ENCODE measurements around the gene ZCCHC24. TPM values are rescaled to one million over a fixed set of nuclear protein-coding genes. Genes with fewer than 3 reads are reported as not detected.

Gene ZCCHC24
- total and polyA plus RNA-seq, 4 donors: 7.8 to 23.9 (median 14.8) TPM

GRCh38 chr10:79451046-79451699, 5.7 kb upstream of the ZCCHC24 start:
- no peak for DNase-seq (ENCODE audit: low spot score)
- Histone ChIP-seq H3K27me3 (ENCODE audit: control insufficient read depth in 4 of 4, insufficient read depth in 4 of 4, low read length in 3 of 4) (no peaks in the 10 kb centered on the region), H3K27ac (ENCODE audit: low read depth in 1 of 2, low read length in 2 of 2) (no peak overlapping the region), H3K4me1 (ENCODE audit: control insufficient read depth in 4 of 4, insufficient read depth in 4 of 4, low read length in 3 of 4) (peaks cover 0 to 9% (median 3%) of the 10 kb centered on the region in 4 donors), H3K9me3 (ENCODE audit: control insufficient read depth in 4 of 4, low read length in 3 of 4) (no peaks in the 10 kb centered on the region), H3K9ac (ENCODE audit: low read depth in 1 of 2, low read length in 2 of 2) (no peak overlapping the region), H3K4me3 (ENCODE audit: low read depth in 1 of 3, low read length in 3 of 3) (no peak overlapping the region), H3K36me3 (ENCODE audit: control insufficient read depth in 4 of 4, insufficient read depth in 3 of 4, low read depth in 1 of 4, low read length in 3 of 4) (no peaks in the 10 kb centered on the region)
- TF ChIP-seq MAX (IDR thresholded peaks at IDR 0.05): no peak
- TF ChIP-seq GABPA (IDR thresholded peaks at IDR 0.05 in 1 of 2, conservative IDR thresholded peaks at IDR 0.05 in 1 of 2): no peak
- TF ChIP-seq REST (IDR thresholded peaks at IDR 0.05): no peak
- no peak for TF ChIP-seq FOXA2 (IDR thresholded peaks at IDR 0.05)
- no peak for TF ChIP-seq YY1 (IDR thresholded peaks at IDR 0.05)
- 95% methylated on average over 14 of the region's 14 CpGs for WGBS

GRCh38 chr10:79449181-79450146, 4.0 kb upstream of the ZCCHC24 start:
- H3K4me1 ChIP-seq (ENCODE audit: control insufficient read depth in 4 of 4, insufficient read depth in 4 of 4, low read length in 3 of 4): peaks cover 1 to 6% (median 4%) of the 10 kb centered on the region in 4 donors
- WGBS: 91% methylated on average over 5 of the region's 5 CpGs
- H3K4me3 ChIP-seq (ENCODE audit: low read depth in 1 of 3, low read length in 3 of 3): no peak overlapping the region
- no peak for DNase-seq (ENCODE audit: low spot score)
- H3K27me3 ChIP-seq (ENCODE audit: control insufficient read depth in 4 of 4, insufficient read depth in 4 of 4, low read length in 3 of 4): no peaks in the 10 kb centered on the region
- no peak overlapping the region for H3K9ac ChIP-seq (ENCODE audit: low read depth in 1 of 2, low read length in 2 of 2)
- no peak for TF ChIP-seq SP1 (IDR thresholded peaks at IDR 0.05)
- TF ChIP-seq HNF4G (IDR thresholded peaks at IDR 0.05): no peak
- no peak for TF ChIP-seq MAX (IDR thresholded peaks at IDR 0.05)
- no peak for TF ChIP-seq EGR1 (IDR thresholded peaks at IDR 0.05; ENCODE audit: low read depth in 2 of 2)
- no peak for TF ChIP-seq ZBTB33 (IDR thresholded peaks at IDR 0.05)
- TF ChIP-seq CTCF (IDR thresholded peaks at IDR 0.05; ENCODE audit: low read depth, low read length, missing input control): no peak
- no peak for TF ChIP-seq JUND (IDR thresholded peaks at IDR 0.05)
- no peak for TF ChIP-seq TAF1 (conservative IDR thresholded peaks at IDR 0.05)
- TF ChIP-seq REST (IDR thresholded peaks at IDR 0.05): no peak
- no peak for TF ChIP-seq FOXA1 (IDR thresholded peaks at IDR 0.05)
- TF ChIP-seq RAD21 (IDR thresholded peaks at IDR 0.05): no peak
- no peak overlapping the region for H3K27ac ChIP-seq (ENCODE audit: low read depth in 1 of 2, low read length in 2 of 2)
- no peaks in the 10 kb centered on the region for H3K36me3 ChIP-seq (ENCODE audit: control insufficient read depth in 4 of 4, insufficient read depth in 3 of 4, low read depth in 1 of 4, low read length in 3 of 4)
- H3K9me3 ChIP-seq (ENCODE audit: control insufficient read depth in 4 of 4, low read length in 3 of 4): no peaks in the 10 kb centered on the region

All from liver (tissue), 9 donors.